Neuronal stem cell (in vitro differentiated cells): ENCODE results near the gene ENPP1.

Source experiments
- DNase-seq: peaks from one replicate; pipeline ENCODE4 v3.0.0-alpha.2; 2013; ENCODE audit warnings: low spot score
- H2AFZ ChIP-seq: one replicate; pipeline ENCODE4 v1.6.1; 2013; ENCODE audit warnings: mild to moderate bottlenecking, low read length, inconsistent platforms
- H2AK5ac ChIP-seq: 2 replicates; pipeline ENCODE4 v1.6.1; 2013; ENCODE audit warnings: low read depth, mild to moderate bottlenecking, inconsistent platforms, low read length, moderate library complexity, mixed read lengths
- H2BK120ac ChIP-seq: 2 replicates; pipeline ENCODE4 v1.6.1; 2013; ENCODE audit warnings: low read depth, mild to moderate bottlenecking, inconsistent platforms, low read length, moderate library complexity, mixed read lengths
- H2BK12ac ChIP-seq: one replicate; pipeline ENCODE4 v1.6.1; 2013; ENCODE audit warnings: low read length, inconsistent platforms
- H2BK15ac ChIP-seq: 2 replicates; pipeline ENCODE4 v1.6.1; 2013; ENCODE audit warnings: mild to moderate bottlenecking, low read length, inconsistent platforms, mixed read lengths
- H2BK5ac ChIP-seq: one replicate; pipeline ENCODE4 v1.6.1; 2013; ENCODE audit warnings: inconsistent platforms, mild to moderate bottlenecking, low read length, moderate library complexity
- H3K14ac ChIP-seq: one replicate; pipeline ENCODE4 v1.6.1; 2013; ENCODE audit warnings: low read length, inconsistent platforms
- H3K18ac ChIP-seq: 2 replicates; pipeline ENCODE4 v1.6.1; 2013; ENCODE audit warnings: low read length, inconsistent platforms
- H3K23ac ChIP-seq: 2 replicates; pipeline ENCODE4 v1.6.1; 2013; ENCODE audit warnings: low read depth, mild to moderate bottlenecking, mixed read lengths, low read length, inconsistent platforms; ENCODE audit not compliant: poor library complexity
- H3K27ac ChIP-seq: replicated peaks from 3 replicates; pipeline ENCODE4 v1.5.1; 2013; ENCODE audit warnings: low read length, inconsistent platforms
- H3K27me3 ChIP-seq, 3 experiments: 2 replicates each; pipeline ENCODE4 v1.6.1; 2013; ENCODE audit warnings: low read length in 3 of 3, mild to moderate bottlenecking in 2 of 3, inconsistent platforms in 1 of 3, low read depth in 1 of 3, mixed read lengths in 1 of 3, moderate library complexity in 1 of 3; ENCODE audit not compliant: control insufficient read depth in 3 of 3, insufficient read depth in 3 of 3
- H3K36me3 ChIP-seq, 2 donors: replicated peaks in 1 of 2; 2 replicates each; pipeline ENCODE4 v1.6.1; 2013; ENCODE audit warnings: low read length in 2 of 2; ENCODE audit not compliant: control insufficient read depth in 2 of 2, insufficient read depth in 2 of 2
- H3K4ac ChIP-seq: 2 replicates; pipeline ENCODE4 v1.6.1; 2013; ENCODE audit warnings: inconsistent platforms, mild to moderate bottlenecking, low read length, moderate library complexity
- H3K4me1 ChIP-seq, 2 donors: 1 replicate in 1 of 2; 2 replicates in 1 of 2; pipeline ENCODE4 v1.6.1; 2013; ENCODE audit warnings: low read length in 2 of 2, low read depth in 1 of 2; ENCODE audit not compliant: control insufficient read depth in 2 of 2, insufficient read depth in 1 of 2
- H3K4me2 ChIP-seq: one replicate; pipeline ENCODE4 v1.6.1; 2013; ENCODE audit warnings: mild to moderate bottlenecking, low read length, inconsistent platforms; ENCODE audit not compliant: insufficient read depth, poor library complexity, severe bottlenecking
- H3K4me3 ChIP-seq, 2 donors: 2 replicates each; pipeline ENCODE4 v1.5.1; 2013; ENCODE audit warnings: low read length in 2 of 2, mild to moderate bottlenecking in 2 of 2, inconsistent platforms in 1 of 2, moderate library complexity in 1 of 2
- H3K79me1 ChIP-seq: one replicate; pipeline ENCODE4 v1.6.1; 2013; ENCODE audit warnings: low read depth, mild to moderate bottlenecking, inconsistent platforms, low read length, moderate library complexity
- H3K9ac ChIP-seq: one replicate; pipeline ENCODE4 v1.6.1; 2013; ENCODE audit warnings: mild to moderate bottlenecking, low read depth, low read length, inconsistent platforms; ENCODE audit not compliant: poor library complexity
- H3K9me3 ChIP-seq, 2 donors: replicated peaks in 1 of 2; 2 replicates each; pipeline versions ENCODE3 to v1.6.1; 2013; ENCODE audit warnings: low read length in 2 of 2, mild to moderate bottlenecking in 2 of 2, inconsistent platforms in 1 of 2, low read depth in 1 of 2, mixed read lengths in 1 of 2, moderate library complexity in 1 of 2; ENCODE audit not compliant: control insufficient read depth in 2 of 2, insufficient read depth in 1 of 2
- H4K8ac ChIP-seq: one replicate; pipeline ENCODE4 v1.6.1; 2013; ENCODE audit warnings: low read depth, mild to moderate bottlenecking, inconsistent platforms, low read length, moderate library complexity
- H4K91ac ChIP-seq: one replicate; pipeline ENCODE4 v1.6.1; 2013; ENCODE audit warnings: low read length, low read depth, mild to moderate bottlenecking, inconsistent platforms; ENCODE audit not compliant: poor library complexity
- WGBS, 2 donors: extraction: QIAGEN DNeasy Blood & Tissue Kit; methylation state at CpG; one replicate each; pipeline ENCODE4 v1.1.7; 2013; ENCODE audit warnings: missing lambda C conversion rate in 2 of 2, mixed read lengths in 1 of 2; ENCODE audit not compliant: insufficient read length in 2 of 2, insufficient replicate concordance in 1 of 2; ENCODE audit errors: extremely low coverage in 2 of 2; 5-methylcytosine and 5-hydroxymethylcytosine counted together

The ENPP1 gene

GRCh38 chr6:131894493-131895424 is 86.9 kb downstream of the ENPP1 start:
- H2AK5ac ChIP-seq = no peak overlapping the region
- DNase-seq = no peak
- H3K14ac ChIP-seq = no peak overlapping the region
- H2BK15ac ChIP-seq = no peak overlapping the region
- H3K9me3 ChIP-seq = peaks cover 5 to 8% of the 10 kb centered on the region in 2 donors
- no peaks in the 10 kb centered on the region for H3K4me1 ChIP-seq
- H4K8ac ChIP-seq = no peak overlapping the region
- H2BK120ac ChIP-seq = no peak overlapping the region
- no peak overlapping the region for H3K4me2 ChIP-seq
- no peak overlapping the region for H3K27ac ChIP-seq
- H2BK5ac ChIP-seq = no peak overlapping the region
- H2AFZ ChIP-seq = no peak overlapping the region
- H3K36me3 ChIP-seq = no peaks in the 10 kb centered on the region
- no CpG with 5 or more reads among the region's 8 CpGs for WGBS, 2 donors
- no peak overlapping the region for H3K9ac ChIP-seq
- H3K18ac ChIP-seq = no peak overlapping the region
- H4K91ac ChIP-seq = no peak overlapping the region
- H3K79me1 ChIP-seq = no peaks in the 10 kb centered on the region
- H3K4me3 ChIP-seq = no peak overlapping the region
- H3K27me3 ChIP-seq = no peaks in the 10 kb centered on the region
- no peak overlapping the region for H3K23ac ChIP-seq
- H2BK12ac ChIP-seq = no peak overlapping the region
- H3K4ac ChIP-seq = no peak overlapping the region

- Histone ChIP-seq H2BK12ac (no peak overlapping the region), H4K91ac (no peak overlapping the region), H3K4me3 (no peak overlapping the region), H2BK120ac (no peak overlapping the region), H2AK5ac (no peak overlapping the region), H3K4ac (no peak overlapping the region), H4K8ac (no peak overlapping the region), H2BK5ac (no peak overlapping the region), H3K9me3 (peaks cover 5 to 8% of the 10 kb centered on the region in 2 donors), H3K79me1 (no peaks in the 10 kb centered on the region), H3K27ac (no peak overlapping the region), H3K9ac (no peak overlapping the region), H3K23ac (no peak overlapping the region), H3K4me1 (no peaks in the 10 kb centered on the region), H3K27me3 (no peaks in the 10 kb centered on the region), H3K14ac (no peak overlapping the region), H3K36me3 (no peaks in the 10 kb centered on the region), H2BK15ac (no peak overlapping the region), H2AFZ (no peak overlapping the region), H3K18ac (no peak overlapping the region), H3K4me2 (no peak overlapping the region)
- no peak for DNase-seq
- WGBS, 2 donors = no CpG with 5 or more reads among the region's 4 CpGs
Measured at GRCh38 chr6:131897050-131897435, 89.2 kb downstream of the ENPP1 start.

GRCh38 chr6:131897621-131898020 is 89.8 kb downstream of the ENPP1 start:
- Histone ChIP-seq H4K91ac (no peak overlapping the region), H3K23ac (no peak overlapping the region), H2AK5ac (no peak overlapping the region), H2BK5ac (no peak overlapping the region), H3K79me1 (no peaks in the 10 kb centered on the region), H2BK120ac (no peak overlapping the region), H3K4me2 (no peak overlapping the region), H4K8ac (no peak overlapping the region), H3K4me3 (no peak overlapping the region), H2BK15ac (no peak overlapping the region), H3K27me3 (peaks cover 0 to 3% (median 0%) of the 10 kb centered on the region in 3 experiments), H3K27ac (no peak overlapping the region), H2BK12ac (no peak overlapping the region), H3K9me3 (peaks cover 5 to 8% of the 10 kb centered on the region in 2 donors), H3K14ac (no peak overlapping the region), H3K4ac (no peak overlapping the region), H3K36me3 (no peaks in the 10 kb centered on the region), H3K9ac (no peak overlapping the region), H3K4me1 (no peaks in the 10 kb centered on the region), H3K18ac (no peak overlapping the region), H2AFZ (no peak overlapping the region)
- no peak for DNase-seq

- H2AFZ ChIP-seq = no peak overlapping the region
- H3K79me1 ChIP-seq = no peaks in the 10 kb centered on the region
- H3K36me3 ChIP-seq = no peaks in the 10 kb centered on the region
- WGBS, 2 donors = no CpG with 5 or more reads among the region's 1 CpG
- no peak overlapping the region for H3K9ac ChIP-seq
- no peak overlapping the region for H3K4ac ChIP-seq
- no peak overlapping the region for H3K18ac ChIP-seq
- H2BK12ac ChIP-seq = no peak overlapping the region
- H3K4me3 ChIP-seq = no peak overlapping the region
- no peak overlapping the region for H3K14ac ChIP-seq
- H2BK5ac ChIP-seq = no peak overlapping the region
- H3K23ac ChIP-seq = no peak overlapping the region
- no peaks in the 10 kb centered on the region for H3K4me1 ChIP-seq
- no peak overlapping the region for H2AK5ac ChIP-seq
- H3K9me3 ChIP-seq = peaks cover 5 to 8% of the 10 kb centered on the region in 2 donors
- no peak overlapping the region for H2BK120ac ChIP-seq
- H2BK15ac ChIP-seq = no peak overlapping the region
- H3K27me3 ChIP-seq = peaks cover 0 to 3% (median 0%) of the 10 kb centered on the region in 3 experiments
- H3K4me2 ChIP-seq = no peak overlapping the region
- no peak overlapping the region for H4K91ac ChIP-seq
- no peak overlapping the region for H4K8ac ChIP-seq
- H3K27ac ChIP-seq = no peak overlapping the region
- no peak for DNase-seq
Measured at GRCh38 chr6:131898718-131899117, 90.9 kb downstream of the ENPP1 start.
